Endothelial cell of umbilical vein (primary cell): ENCODE measurements around the gene CDC26.

Experiments used
- EZH2 ChIP-seq: IDR thresholded peaks from 2 replicates; pipeline ENCODE4 v1.6.1; 2012; ENCODE audit warnings: borderline replicate concordance, low read depth, mild to moderate bottlenecking, moderate library complexity, low read length, inconsistent platforms; ENCODE audit not compliant: severe bottlenecking
- FOS ChIP-seq: IDR thresholded peaks from 2 replicates; pipeline ENCODE4 v1.6.1; 2011; ENCODE audit warnings: mild to moderate bottlenecking, low read length, moderate library complexity, borderline replicate concordance; ENCODE audit not compliant: insufficient read depth
- GATA2 ChIP-seq: IDR thresholded peaks from 2 replicates; pipeline ENCODE4 v1.7.0; 2011; ENCODE audit warnings: low read depth, mild to moderate bottlenecking, moderate library complexity, mixed read lengths, low read length; ENCODE audit not compliant: insufficient read length, insufficient read depth
- JUN ChIP-seq: IDR thresholded peaks from 2 replicates; pipeline ENCODE4 v1.6.1; 2011; ENCODE audit warnings: borderline replicate concordance, low read depth; ENCODE audit not compliant: insufficient read length, insufficient read depth
- POLR2A ChIP-seq: IDR thresholded peaks from 2 replicates; pipeline ENCODE4 v1.6.1; 2012; ENCODE audit warnings: low read depth, mild to moderate bottlenecking, control low read depth, low read length
- POLR2AphosphoS5 ChIP-seq: IDR thresholded peaks from 2 replicates; pipeline ENCODE4 v1.6.1; 2012; ENCODE audit warnings: low read depth, mild to moderate bottlenecking, control low read depth, low read length, moderate library complexity; ENCODE audit not compliant: insufficient read depth
- TF ChIP-seq, protein P1 (sequence below), 2 donors: IDR thresholded peaks; 1 replicate in 1 of 2; 2 replicates in 1 of 2; pipeline ENCODE4 v1.5.1; 2011; ENCODE audit warnings: low read length in 2 of 2, mild to moderate bottlenecking in 2 of 2, moderate library complexity in 2 of 2, control low read depth in 1 of 2, inconsistent platforms in 1 of 2, low read depth in 1 of 2; ENCODE audit not compliant: insufficient read depth in 1 of 2; ENCODE audit errors: extremely low read depth in 1 of 2
- TF ChIP-seq, protein P2 (sequence below): IDR thresholded peaks from 2 replicates; pipeline ENCODE4 v1.6.1; 2011; ENCODE audit not compliant: insufficient read depth, insufficient read length

DNA sequence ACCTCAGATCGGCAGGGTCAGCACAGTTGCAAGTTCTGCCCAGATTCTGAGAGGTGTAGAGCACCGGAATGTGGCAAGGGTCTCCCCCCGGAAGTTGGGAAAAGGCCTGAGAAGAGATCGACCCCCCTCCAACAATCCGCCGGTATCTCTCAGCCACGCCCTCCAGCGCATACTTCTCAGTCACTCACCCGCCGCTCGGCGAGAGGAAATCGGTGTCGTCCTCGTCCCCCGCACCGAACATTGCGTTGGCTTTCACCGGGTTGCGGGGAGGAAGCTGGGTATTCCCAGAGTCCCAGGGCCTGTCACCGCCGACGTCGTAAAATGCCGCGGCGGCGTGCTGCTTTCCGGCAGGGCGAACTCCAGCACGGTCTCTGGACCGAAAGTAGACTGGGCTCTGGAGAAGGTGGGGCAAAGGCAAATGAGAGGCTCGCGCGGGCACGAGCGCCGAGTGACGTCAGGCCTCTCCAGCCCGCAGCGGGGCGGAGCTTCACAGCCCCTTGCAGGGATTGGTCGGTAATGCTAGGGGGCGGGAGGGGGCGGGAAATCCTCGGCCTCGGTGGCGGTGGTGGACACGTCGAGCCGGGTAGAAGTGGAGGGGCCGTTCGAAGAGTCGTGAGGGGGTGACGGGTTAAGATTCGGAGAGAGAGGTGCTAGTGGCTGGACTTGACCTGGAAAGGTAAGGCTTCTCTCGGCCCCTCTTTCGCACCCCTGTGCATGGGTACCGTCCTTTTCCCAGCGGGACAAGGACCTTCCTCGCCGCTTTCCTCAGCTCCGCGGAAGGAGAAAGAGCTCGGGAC lies 54.2 kb downstream of the CDC26 start, which contains the start of the genes FKBP15 and SLC31A1:
- TF ChIP-seq, protein P1, sequence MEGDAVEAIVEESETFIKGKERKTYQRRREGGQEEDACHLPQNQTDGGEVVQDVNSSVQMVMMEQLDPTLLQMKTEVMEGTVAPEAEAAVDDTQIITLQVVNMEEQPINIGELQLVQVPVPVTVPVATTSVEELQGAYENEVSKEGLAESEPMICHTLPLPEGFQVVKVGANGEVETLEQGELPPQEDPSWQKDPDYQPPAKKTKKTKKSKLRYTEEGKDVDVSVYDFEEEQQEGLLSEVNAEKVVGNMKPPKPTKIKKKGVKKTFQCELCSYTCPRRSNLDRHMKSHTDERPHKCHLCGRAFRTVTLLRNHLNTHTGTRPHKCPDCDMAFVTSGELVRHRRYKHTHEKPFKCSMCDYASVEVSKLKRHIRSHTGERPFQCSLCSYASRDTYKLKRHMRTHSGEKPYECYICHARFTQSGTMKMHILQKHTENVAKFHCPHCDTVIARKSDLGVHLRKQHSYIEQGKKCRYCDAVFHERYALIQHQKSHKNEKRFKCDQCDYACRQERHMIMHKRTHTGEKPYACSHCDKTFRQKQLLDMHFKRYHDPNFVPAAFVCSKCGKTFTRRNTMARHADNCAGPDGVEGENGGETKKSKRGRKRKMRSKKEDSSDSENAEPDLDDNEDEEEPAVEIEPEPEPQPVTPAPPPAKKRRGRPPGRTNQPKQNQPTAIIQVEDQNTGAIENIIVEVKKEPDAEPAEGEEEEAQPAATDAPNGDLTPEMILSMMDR (IDR thresholded peaks at IDR 0.05; ENCODE audit: extremely low read depth in 1 of 2, insufficient read depth in 1 of 2, low read depth in 1 of 2, low read length in 2 of 2) = no peak
- TF ChIP-seq, protein P2, sequence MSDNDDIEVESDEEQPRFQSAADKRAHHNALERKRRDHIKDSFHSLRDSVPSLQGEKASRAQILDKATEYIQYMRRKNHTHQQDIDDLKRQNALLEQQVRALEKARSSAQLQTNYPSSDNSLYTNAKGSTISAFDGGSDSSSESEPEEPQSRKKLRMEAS = peak; percentile 54
- TF ChIP-seq POLR2A = peak; percentile 75
- TF ChIP-seq GATA2 = no peak
- TF ChIP-seq EZH2 = no peak
- peak; percentile 51 for TF ChIP-seq POLR2AphosphoS5
- TF ChIP-seq FOS = peak; percentile 16
- TF ChIP-seq JUN = no peak
